ENCODE data around the gene OR6B2. TPM values are rescaled to one million over a fixed set of nuclear protein-coding genes. Genes with fewer than 3 reads are reported as not detected.

OR6B2 gene
- total and polyA plus RNA-seq, 2 of the 4 experiments (the other 2 are of a cell fraction): not detected

DNA sequence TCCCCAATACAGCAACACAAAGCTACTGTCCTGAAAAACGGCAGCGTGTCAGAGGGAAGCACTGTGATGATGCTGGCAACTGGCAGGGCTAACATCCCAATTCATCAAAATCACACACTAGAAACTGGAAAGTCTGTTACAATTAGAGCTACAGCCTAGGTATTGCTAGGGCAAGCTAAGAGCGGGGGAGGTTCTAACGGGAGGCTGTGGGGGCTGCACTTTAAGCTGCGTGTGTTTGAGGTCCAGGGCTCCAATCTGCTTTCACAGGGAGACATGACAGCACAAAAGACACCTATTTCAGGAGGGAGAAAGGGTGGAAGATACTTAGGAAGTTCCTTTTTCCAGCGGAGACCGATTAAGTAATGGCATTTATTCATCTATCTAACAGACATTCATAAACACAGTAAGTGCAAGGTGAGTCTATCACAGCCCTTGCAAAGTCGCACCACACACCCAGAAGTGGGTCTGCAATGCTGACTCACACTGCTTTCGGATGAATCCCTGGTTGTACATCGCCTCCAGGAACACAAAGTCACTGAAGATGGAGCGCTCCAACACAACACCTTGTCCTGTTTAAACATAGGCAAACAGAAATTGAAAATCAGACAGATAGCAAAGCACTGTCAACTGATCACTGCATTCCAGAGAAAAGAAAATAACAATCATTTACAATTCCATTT is 12.0 kb downstream of the OR6B2 start:
- H2BK20ac ChIP-seq (ENCODE audit: low read depth, low read length): no peak overlapping the region
- no peak overlapping the region for H2BK120ac ChIP-seq (ENCODE audit: low read depth, low read length)
- TF ChIP-seq SMC3 (IDR thresholded peaks at IDR 0.05; ENCODE audit: low read depth, low read length) (no peak), MAZ (IDR thresholded peaks at IDR 0.05; ENCODE audit: borderline replicate concordance, low read depth, low read length) (no peak), FOS (IDR thresholded peaks at IDR 0.05; ENCODE audit: low read depth, low read length) (no peak), RAD21 (IDR thresholded peaks at IDR 0.05; ENCODE audit: low read length) (no peak), RFX5 (IDR thresholded peaks at IDR 0.05; ENCODE audit: low read depth, low read length) (no peak), CHD1 (IDR thresholded peaks at IDR 0.05; ENCODE audit: low read depth, low read length) (no peak), MXI1 (IDR thresholded peaks at IDR 0.05; ENCODE audit: borderline replicate concordance, low read depth, low read length) (no peak), CEBPB (IDR thresholded peaks at IDR 0.05; ENCODE audit: low read depth, low read length) (no peak), NFE2L2 (IDR thresholded peaks at IDR 0.05; ENCODE audit: low read depth, low read length) (no peak), BHLHE40 (IDR thresholded peaks at IDR 0.05; ENCODE audit: low read depth, low read length) (no peak), POLR2A (IDR thresholded peaks at IDR 0.05; ENCODE audit: low read depth, low read length) (no peak), RCOR1 (IDR thresholded peaks at IDR 0.05; ENCODE audit: insufficient replicate concordance, low read length) (no peak), MAFK (IDR thresholded peaks at IDR 0.05; ENCODE audit: low read depth, low read length) (no peak)
- TF ChIP-seq, protein P1, sequence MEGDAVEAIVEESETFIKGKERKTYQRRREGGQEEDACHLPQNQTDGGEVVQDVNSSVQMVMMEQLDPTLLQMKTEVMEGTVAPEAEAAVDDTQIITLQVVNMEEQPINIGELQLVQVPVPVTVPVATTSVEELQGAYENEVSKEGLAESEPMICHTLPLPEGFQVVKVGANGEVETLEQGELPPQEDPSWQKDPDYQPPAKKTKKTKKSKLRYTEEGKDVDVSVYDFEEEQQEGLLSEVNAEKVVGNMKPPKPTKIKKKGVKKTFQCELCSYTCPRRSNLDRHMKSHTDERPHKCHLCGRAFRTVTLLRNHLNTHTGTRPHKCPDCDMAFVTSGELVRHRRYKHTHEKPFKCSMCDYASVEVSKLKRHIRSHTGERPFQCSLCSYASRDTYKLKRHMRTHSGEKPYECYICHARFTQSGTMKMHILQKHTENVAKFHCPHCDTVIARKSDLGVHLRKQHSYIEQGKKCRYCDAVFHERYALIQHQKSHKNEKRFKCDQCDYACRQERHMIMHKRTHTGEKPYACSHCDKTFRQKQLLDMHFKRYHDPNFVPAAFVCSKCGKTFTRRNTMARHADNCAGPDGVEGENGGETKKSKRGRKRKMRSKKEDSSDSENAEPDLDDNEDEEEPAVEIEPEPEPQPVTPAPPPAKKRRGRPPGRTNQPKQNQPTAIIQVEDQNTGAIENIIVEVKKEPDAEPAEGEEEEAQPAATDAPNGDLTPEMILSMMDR (conservative IDR thresholded peaks at IDR 0.05; ENCODE audit: low read depth, low read length): no peak
- TF ChIP-seq, protein P2, sequence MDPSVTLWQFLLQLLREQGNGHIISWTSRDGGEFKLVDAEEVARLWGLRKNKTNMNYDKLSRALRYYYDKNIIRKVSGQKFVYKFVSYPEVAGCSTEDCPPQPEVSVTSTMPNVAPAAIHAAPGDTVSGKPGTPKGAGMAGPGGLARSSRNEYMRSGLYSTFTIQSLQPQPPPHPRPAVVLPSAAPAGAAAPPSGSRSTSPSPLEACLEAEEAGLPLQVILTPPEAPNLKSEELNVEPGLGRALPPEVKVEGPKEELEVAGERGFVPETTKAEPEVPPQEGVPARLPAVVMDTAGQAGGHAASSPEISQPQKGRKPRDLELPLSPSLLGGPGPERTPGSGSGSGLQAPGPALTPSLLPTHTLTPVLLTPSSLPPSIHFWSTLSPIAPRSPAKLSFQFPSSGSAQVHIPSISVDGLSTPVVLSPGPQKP (IDR thresholded peaks at IDR 0.05; ENCODE audit: borderline replicate concordance, low read depth, low read length): no peak
- TF ChIP-seq, protein P3, sequence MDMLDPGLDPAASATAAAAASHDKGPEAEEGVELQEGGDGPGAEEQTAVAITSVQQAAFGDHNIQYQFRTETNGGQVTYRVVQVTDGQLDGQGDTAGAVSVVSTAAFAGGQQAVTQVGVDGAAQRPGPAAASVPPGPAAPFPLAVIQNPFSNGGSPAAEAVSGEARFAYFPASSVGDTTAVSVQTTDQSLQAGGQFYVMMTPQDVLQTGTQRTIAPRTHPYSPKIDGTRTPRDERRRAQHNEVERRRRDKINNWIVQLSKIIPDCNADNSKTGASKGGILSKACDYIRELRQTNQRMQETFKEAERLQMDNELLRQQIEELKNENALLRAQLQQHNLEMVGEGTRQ (IDR thresholded peaks at IDR 0.05; ENCODE audit: low read depth, low read length): no peak
- no peak for DNase-seq
- no peak overlapping the region for H3K9ac ChIP-seq (ENCODE audit: low read depth, low read length)
- no peak overlapping the region for H4K8ac ChIP-seq (ENCODE audit: low read depth in 2 of 2, low read length in 2 of 2)
- no peaks in the 10 kb centered on the region for H3K27me3 ChIP-seq (ENCODE audit: control insufficient read depth, insufficient read depth, low read length)
- no peak overlapping the region for H2BK15ac ChIP-seq (ENCODE audit: low read depth, low read length)
- POLR2A ChIA-PET (ENCODE audit: unreplicated experiment): interaction anchor here (0.6 kb wide), 1 partner anchor 71 kb away, joined by 3 read pairs; no protein-coding TSS in a partner anchor
- H3K14ac ChIP-seq (replicated peaks; ENCODE audit: low read depth, low read length): no peak overlapping the region
- H2AFZ ChIP-seq (replicated peaks; ENCODE audit: low read length, poor library complexity): no peak overlapping the region
- no peak overlapping the region for H3K18ac ChIP-seq (ENCODE audit: low read depth, low read length)
- no peak overlapping the region for H3K23ac ChIP-seq (ENCODE audit: low read depth, low read length)
- in situ Hi-C loops (cut with MboI; ENCODE audit: low sequenced_read_pairs): no loop called here
- H4K91ac ChIP-seq (ENCODE audit: insufficient read depth, low read depth, low read length): no peak overlapping the region
- H3K79me1 ChIP-seq (ENCODE audit: low read depth in 1 of 2, low read length in 2 of 2): peaks cover 14 to 18% of the 10 kb centered on the region in 2 experiments
- CTCF ChIA-PET: no interaction called here
- WGBS, 2 experiments (ENCODE audit: extremely low coverage in 2 of 2, insufficient read length in 1 of 2): 83% methylated on average over 1 of the region's 11 CpGs; no CpG with 5 or more reads in 1 of the 2 experiments
- no peak overlapping the region for H3K4me3 ChIP-seq (ENCODE audit: insufficient read depth, low read depth, low read length)
- no peaks in the 10 kb centered on the region for H3K9me1 ChIP-seq (ENCODE audit: insufficient read depth, low read length)
- intact Hi-C loops (cut with micrococcal nuclease): no loop called here
- dilution Hi-C loops (cut with HindIII; ENCODE audit: low sequenced_read_pairs, unreplicated experiment): no loop called here
- H2AK5ac ChIP-seq (ENCODE audit: low read depth, low read length): no peak overlapping the region
- H3K56ac ChIP-seq (ENCODE audit: extremely low read depth, insufficient read depth, low read length): no peak overlapping the region
- H3K36me3 ChIP-seq (ENCODE audit: control insufficient read depth, insufficient read depth, low read length): peaks cover 54% of the 10 kb centered on the region
- H2BK5ac ChIP-seq (ENCODE audit: low read depth, low read length, poor library complexity, severe bottlenecking): no peak overlapping the region
- no peak overlapping the region for H3K27ac ChIP-seq (ENCODE audit: insufficient read depth, low read length)
- BruUV-seq (replicated peaks): no TSS peak
- peaks cover 14% of the 10 kb centered on the region; the same call in 1 of the 2 replicates for H4K20me1 ChIP-seq (ENCODE audit: insufficient read depth, low read length)
- H4K5ac ChIP-seq (ENCODE audit: low read depth, low read length): no peak overlapping the region
- H3K9me3 ChIP-seq (ENCODE audit: control insufficient read depth, insufficient read depth, low read length): no peaks in the 10 kb centered on the region
- H2AK9ac ChIP-seq (replicated peaks; ENCODE audit: low read depth, low read length, poor library complexity): no peak overlapping the region
- H3K4me1 ChIP-seq (ENCODE audit: control insufficient read depth, insufficient read depth, low read length): no peaks in the 10 kb centered on the region
- no peak overlapping the region for H3K4ac ChIP-seq (ENCODE audit: low read depth, low read length)
- ATAC-seq (ENCODE audit: low read depth): no peak
- no peak overlapping the region for H3K4me2 ChIP-seq (ENCODE audit: low read depth, low read length)
